IMR-90 (cell line): ENCODE data around the gene OSTM1. TPM values are rescaled to one million over a fixed set of nuclear protein-coding genes. Genes with fewer than 3 reads are reported as not detected.

Experiments
- ATAC-seq: fragments of 200-7000 bp; cut with Tn5 transposase; 2 replicates; pipeline ENCODE4 v1.9.1; 2020; ENCODE audit warnings: low read depth, mild to moderate bottlenecking, moderate library complexity
- BruUV-seq: library from RNA; stranded (reverse); fragments of 400-500 nt; replicated peaks from 2 replicates; lab custom pipeline; 2021; lab: Mats Ljungman, UMichigan
- CTCF ChIA-PET: fragments of 300-600 bp; formaldehyde crosslinking; extraction: SDS; loops from one replicate; lab custom pipeline; 2021; ENCODE audit warnings: antibody characterized with exemption; lab: Yijun Ruan, JAX
- POLR2A ChIA-PET: fragments of 300-600 bp; sonication (Branson Sonifier 250); formaldehyde crosslinking; loops from one replicate; lab custom pipeline; 2022; ENCODE audit warnings: antibody characterized with exemption; ENCODE audit not compliant: unreplicated experiment; lab: Charles Lee
- DNase-seq: peaks from one replicate; pipeline ENCODE4 v3.0.0; 2013
- H2AFZ ChIP-seq: replicated peaks from 2 replicates; pipeline ENCODE3; 2013; ENCODE audit warnings: low read length, mild to moderate bottlenecking; ENCODE audit not compliant: poor library complexity
- H2AK5ac ChIP-seq: 2 replicates; pipeline ENCODE4 v1.6.1; 2013; ENCODE audit warnings: low read depth, low read length, inconsistent platforms
- H2AK9ac ChIP-seq: replicated peaks from 2 replicates; pipeline ENCODE3; 2013; ENCODE audit warnings: mild to moderate bottlenecking, low read depth, low read length, moderate library complexity; ENCODE audit not compliant: poor library complexity
- H2BK120ac ChIP-seq: 2 replicates; pipeline ENCODE4 v1.6.1; 2013; ENCODE audit warnings: low read depth, low read length, inconsistent platforms
- H2BK15ac ChIP-seq: 3 replicates; pipeline ENCODE4 v1.6.1; 2013; ENCODE audit warnings: low read depth, low read length, inconsistent platforms
- H2BK20ac ChIP-seq: 2 replicates; pipeline ENCODE4 v1.6.1; 2013; ENCODE audit warnings: low read depth, mild to moderate bottlenecking, inconsistent platforms, low read length, moderate library complexity
- H2BK5ac ChIP-seq: 2 replicates; pipeline ENCODE4 v1.6.1; 2013; ENCODE audit warnings: mild to moderate bottlenecking, low read depth, low read length, inconsistent platforms; ENCODE audit not compliant: poor library complexity, severe bottlenecking
- H3K14ac ChIP-seq: replicated peaks from 2 replicates; pipeline ENCODE4 v1.6.1; 2013; ENCODE audit warnings: low read depth, low read length, inconsistent platforms
- H3K18ac ChIP-seq: 2 replicates; pipeline ENCODE4 v1.6.1; 2013; ENCODE audit warnings: low read depth, low read length, control low read depth
- H3K23ac ChIP-seq: 2 replicates; pipeline ENCODE4 v1.6.1; 2013; ENCODE audit warnings: low read depth, low read length, inconsistent platforms
- H3K27ac ChIP-seq: 2 replicates; pipeline ENCODE4 v1.5.1; 2013; ENCODE audit warnings: mild to moderate bottlenecking, control low read depth, low read length; ENCODE audit not compliant: insufficient read depth
- H3K27me3 ChIP-seq: 2 replicates; pipeline ENCODE4 v1.6.1; 2013; ENCODE audit warnings: low read length; ENCODE audit not compliant: control insufficient read depth, insufficient read depth
- H3K36me3 ChIP-seq: 2 replicates; pipeline ENCODE4 v1.6.1; 2013; ENCODE audit warnings: low read length, mixed read lengths; ENCODE audit not compliant: control insufficient read depth, insufficient read depth
- H3K4ac ChIP-seq: 2 replicates; pipeline ENCODE4 v1.6.1; 2013; ENCODE audit warnings: low read depth, low read length, inconsistent platforms
- H3K4me1 ChIP-seq: 2 replicates; pipeline ENCODE4 v1.6.1; 2013; ENCODE audit warnings: low read length, mixed read lengths; ENCODE audit not compliant: control insufficient read depth, insufficient read depth
- H3K4me2 ChIP-seq: 2 replicates; pipeline ENCODE4 v1.6.1; 2013; ENCODE audit warnings: low read depth, mild to moderate bottlenecking, control low read depth, low read length, moderate library complexity
- H3K4me3 ChIP-seq: 2 replicates; pipeline ENCODE4 v1.5.1; 2013; ENCODE audit warnings: low read depth, mild to moderate bottlenecking, control low read depth, low read length, moderate library complexity; ENCODE audit not compliant: insufficient read depth
- H3K56ac ChIP-seq: 2 replicates; pipeline ENCODE4 v1.6.1; 2013; ENCODE audit warnings: low read length, inconsistent platforms; ENCODE audit not compliant: insufficient read depth; ENCODE audit errors: extremely low read depth
- H3K79me1 ChIP-seq, 2 experiments: 2 replicates each; pipeline ENCODE4 v1.6.1; 2013; ENCODE audit warnings: low read length in 2 of 2, inconsistent platforms in 1 of 2, low read depth in 1 of 2
- H3K9ac ChIP-seq: 2 replicates; pipeline ENCODE4 v1.6.1; 2013; ENCODE audit warnings: low read depth, low read length, control low read depth
- H3K9me1 ChIP-seq: 2 replicates; pipeline ENCODE4 v1.6.1; 2013; ENCODE audit warnings: low read length, inconsistent platforms; ENCODE audit not compliant: insufficient read depth
- H3K9me3 ChIP-seq: 2 replicates; pipeline ENCODE4 v1.6.1; 2013; ENCODE audit warnings: low read length; ENCODE audit not compliant: control insufficient read depth, insufficient read depth
- H4K20me1 ChIP-seq: 2 replicates; pipeline ENCODE4 v1.6.1; 2013; ENCODE audit warnings: low read length, inconsistent platforms; ENCODE audit not compliant: insufficient read depth
- H4K5ac ChIP-seq: 2 replicates; pipeline ENCODE4 v1.6.1; 2013; ENCODE audit warnings: mild to moderate bottlenecking, low read depth, low read length, control low read depth
- H4K8ac ChIP-seq, 2 experiments: 2 replicates each; pipeline ENCODE4 v1.6.1; 2013; ENCODE audit warnings: low read depth in 2 of 2, low read length in 2 of 2, control low read depth in 1 of 2, inconsistent platforms in 1 of 2
- H4K91ac ChIP-seq: 2 replicates; pipeline ENCODE4 v1.6.1; 2013; ENCODE audit warnings: low read depth, low read length, inconsistent platforms; ENCODE audit not compliant: insufficient read depth
- BHLHE40 ChIP-seq: fragments of 150-350 bp; IDR thresholded peaks from 2 replicates; pipeline ENCODE4 v1.6.1; 2016; ENCODE audit warnings: mild to moderate bottlenecking, low read depth, low read length
- CHD1 ChIP-seq: IDR thresholded peaks from 2 replicates; pipeline ENCODE4 v1.6.1; 2012; ENCODE audit warnings: low read depth, low read length, improper control_type of control experiment
- CTCF ChIP-seq: conservative IDR thresholded peaks from 2 replicates; pipeline ENCODE4 v1.5.1; 2012; ENCODE audit warnings: mild to moderate bottlenecking, low read depth, low read length, improper control_type of control experiment
- FOS ChIP-seq: fragments of 150-350 bp; IDR thresholded peaks from 2 replicates; pipeline ENCODE4 v1.6.1; 2016; ENCODE audit warnings: low read depth, low read length
- MAZ ChIP-seq: IDR thresholded peaks from 2 replicates; pipeline ENCODE4 v1.6.1; 2012; ENCODE audit warnings: low read depth, mild to moderate bottlenecking, low read length, improper control_type of control experiment, moderate library complexity, borderline replicate concordance
- NFE2L2 ChIP-seq: fragments of 150-350 bp; IDR thresholded peaks from 2 replicates; pipeline ENCODE4 v1.6.1; 2016; ENCODE audit warnings: low read depth, mild to moderate bottlenecking, low read length
- RAD21 ChIP-seq: IDR thresholded peaks from 2 replicates; pipeline ENCODE4 v1.6.1; 2012; ENCODE audit warnings: low read length, improper control_type of control experiment
- RCOR1 ChIP-seq: IDR thresholded peaks from 2 replicates; pipeline ENCODE4 v1.6.1; 2012; ENCODE audit warnings: mild to moderate bottlenecking, low read length, improper control_type of control experiment; ENCODE audit not compliant: insufficient replicate concordance
- RFX5 ChIP-seq: IDR thresholded peaks from 2 replicates; pipeline ENCODE4 v1.8.0; 2012; ENCODE audit warnings: low read depth, mild to moderate bottlenecking, low read length, moderate library complexity
- SMC3 ChIP-seq: fragments of 150-350 bp; IDR thresholded peaks from 2 replicates; pipeline ENCODE4 v1.6.1; 2016; ENCODE audit warnings: low read depth, mild to moderate bottlenecking, antibody characterized with exemption, low read length, moderate library complexity
- dilution Hi-C: fragments of 300-500 bp; cut with HindIII; formaldehyde crosslinking; loops from one replicate; pipeline ENCODE4 v1.14.3; 2018; ENCODE audit warnings: low sequenced_read_pairs; ENCODE audit not compliant: unreplicated experiment
- in situ Hi-C: fragments of 300-500 bp; cut with MboI; formaldehyde crosslinking; loops from 3 replicates; pipeline ENCODE4 v1.14.3; 2019; ENCODE audit warnings: low sequenced_read_pairs, inconsistent platforms, mixed read lengths
- intact Hi-C: fragments of 100-400 bp; cut with micrococcal nuclease; formaldehyde crosslinking; loops from 2 replicates; pipeline ENCODE4 v1.10.0; 2022
- polyA plus RNA-seq, 3 experiments: library from polyadenylated mRNA; depleted of rRNA; stranded (reverse); fragments of >200 nt; gene quantifications; 2 replicates each; pipeline ENCODE4 v1.2.3, GENCODE V29; 2012; ENCODE audit warnings: low replicate concordance in 1 of 3
- total RNA-seq: library from RNA; depleted of rRNA; stranded (reverse); fragments of >200 nt; gene quantifications from 2 replicates; pipeline ENCODE4 v1.2.3, GENCODE V29; 2012

Gene OSTM1
- total and polyA plus RNA-seq, 2 of the 4 experiments (the other 2 are of a cell fraction) = 8.0 to 24.7 TPM

GRCh38 chr6:108091288-108091687 lies 16.7 kb upstream of the OSTM1 start:
- in situ Hi-C loops = no loop called here
- intact Hi-C loops = no loop called here

More at GRCh38 chr6:108091288-108091687, 16.7 kb upstream of the OSTM1 start:
- no peaks in the 10 kb centered on the region for H3K36me3 ChIP-seq
- no peak overlapping the region for H4K91ac ChIP-seq
- H3K23ac ChIP-seq = no peak overlapping the region
- H3K18ac ChIP-seq = no peak overlapping the region
- no peak for DNase-seq
- no peak overlapping the region for H3K4me2 ChIP-seq
- peaks cover 5% of the 10 kb centered on the region; the same call in 1 of the 2 replicates for H3K27me3 ChIP-seq
- TF ChIP-seq RCOR1 = no peak
- no peak for TF ChIP-seq FOS
- TF ChIP-seq RAD21 = no peak
- no peak for TF ChIP-seq NFE2L2
- no peak for TF ChIP-seq SMC3
- TF ChIP-seq MAZ = no peak
- no peak for TF ChIP-seq CHD1
- no peak for TF ChIP-seq CTCF
- no peak for TF ChIP-seq RFX5
- TF ChIP-seq BHLHE40 = no peak
- H4K20me1 ChIP-seq = no peaks in the 10 kb centered on the region
- H2AK5ac ChIP-seq = no peak overlapping the region
- dilution Hi-C loops = no loop called here
- POLR2A ChIA-PET = no interaction called here
- no peak overlapping the region for H2BK15ac ChIP-seq
- no peak overlapping the region for H3K4me3 ChIP-seq
- no peaks in the 10 kb centered on the region for H3K9me3 ChIP-seq
- H3K4ac ChIP-seq = no peak overlapping the region
- H4K8ac ChIP-seq = no peak overlapping the region
- no TSS peak for BruUV-seq
- no peak overlapping the region for H2BK120ac ChIP-seq
- H3K4me1 ChIP-seq = no peaks in the 10 kb centered on the region
- H2AK9ac ChIP-seq = no peak overlapping the region
- no peak overlapping the region for H3K9ac ChIP-seq
- H3K14ac ChIP-seq = no peak overlapping the region
- H3K79me1 ChIP-seq = no peaks in the 10 kb centered on the region
- ATAC-seq = no peak
- H3K9me1 ChIP-seq = no peaks in the 10 kb centered on the region
- H2BK20ac ChIP-seq = no peak overlapping the region
- H3K56ac ChIP-seq = no peak overlapping the region
- CTCF ChIA-PET = no interaction called here
- H3K27ac ChIP-seq = no peak overlapping the region
- no peak overlapping the region for H4K5ac ChIP-seq
- no peak overlapping the region for H2BK5ac ChIP-seq
- no peak overlapping the region for H2AFZ ChIP-seq
